Naive thymus-derived CD4-positive, alpha-beta T cell (primary cell): ENCODE results near the gene HYAL1. TPM values are rescaled to one million over a fixed set of nuclear protein-coding genes. Genes with fewer than 3 reads are reported as not detected.

Source experiments
- ATAC-seq: fragments of 150-1000 bp; cut with Tn5 transposase; 2 replicates; pipeline ENCODE4 v1.10.0; 2021; ENCODE audit warnings: mild to moderate bottlenecking, moderate library complexity
- CTCF ChIA-PET: fragments of 350-600 bp; sonication (Branson Sonifier 250); formaldehyde crosslinking; loops from one replicate; lab custom pipeline; 2021; ENCODE audit warnings: antibody characterized with exemption; lab: Charles Lee
- POLR2A ChIA-PET: fragments of 350-600 bp; sonication (Branson Sonifier 250); formaldehyde crosslinking; loops from one replicate; lab custom pipeline; 2021; ENCODE audit warnings: antibody characterized with exemption, inconsistent platforms; lab: Charles Lee
- DNase-seq, 9 donors: peaks; one replicate each; pipeline versions ENCODE4 v3.0.0 to v3.0.0-alpha.2; 2020 to 2022; ENCODE audit warnings: mixed read lengths in 1 of 9
- H3K27ac ChIP-seq: one replicate; pipeline ENCODE4 v1.7.0; 2013; ENCODE audit warnings: mild to moderate bottlenecking, low read depth, low read length, moderate library complexity
- H3K27me3 ChIP-seq, 2 donors: one replicate each; pipeline ENCODE4 v1.7.0; 2013; ENCODE audit warnings: low read length in 2 of 2, mild to moderate bottlenecking in 2 of 2, moderate library complexity in 2 of 2; ENCODE audit not compliant: control insufficient read depth in 2 of 2, insufficient read depth in 2 of 2
- H3K36me3 ChIP-seq, 3 experiments: 1 replicate in 2 of 3; 2 replicates in 1 of 3; pipeline ENCODE4 v1.7.0; 2013; ENCODE audit warnings: low read length in 3 of 3, mild to moderate bottlenecking in 3 of 3, moderate library complexity in 1 of 3; ENCODE audit not compliant: insufficient read depth in 3 of 3, control insufficient read depth in 2 of 3
- H3K4me1 ChIP-seq, 2 donors: one replicate each; pipeline ENCODE4 v1.7.0; 2013; ENCODE audit warnings: low read length in 2 of 2, mild to moderate bottlenecking in 2 of 2, moderate library complexity in 1 of 2; ENCODE audit not compliant: control insufficient read depth in 2 of 2, insufficient read depth in 2 of 2
- H3K4me3 ChIP-seq: 2 replicates; pipeline ENCODE4 v1.7.0; 2013; ENCODE audit warnings: mild to moderate bottlenecking, low read length
- H3K9me3 ChIP-seq, 3 experiments: 1 replicate in 2 of 3; 2 replicates in 1 of 3; pipeline ENCODE4 v1.7.0; 2013; ENCODE audit warnings: low read length in 3 of 3; ENCODE audit not compliant: control insufficient read depth in 2 of 3
- H3K27ac Mint-ChIP-seq, 9 donors: one replicate each; pipeline ENCODE4 v1.8.0; 2020 to 2022; ENCODE audit warnings: mixed read lengths in 9 of 9, mild to moderate bottlenecking in 8 of 9, moderate library complexity in 5 of 9, inconsistent platforms in 2 of 9
- H3K27me3 Mint-ChIP-seq, 5 donors: one replicate each; pipeline ENCODE4 v1.8.0; 2021 to 2022; ENCODE audit warnings: mixed read lengths in 5 of 5, mild to moderate bottlenecking in 1 of 5
- H3K36me3 Mint-ChIP-seq, 5 donors: one replicate each; pipeline ENCODE4 v1.8.0; 2020 to 2022; ENCODE audit warnings: mixed read lengths in 5 of 5, mild to moderate bottlenecking in 3 of 5, inconsistent platforms in 1 of 5
- H3K4me1 Mint-ChIP-seq, 7 donors: one replicate each; pipeline ENCODE4 v1.8.0; 2020 to 2022; ENCODE audit warnings: mixed read lengths in 7 of 7, mild to moderate bottlenecking in 3 of 7, inconsistent platforms in 1 of 7
- H3K4me3 Mint-ChIP-seq, 10 donors: one replicate each; pipeline ENCODE4 v1.8.0; 2020 to 2022; ENCODE audit warnings: mild to moderate bottlenecking in 10 of 10, mixed read lengths in 10 of 10, moderate library complexity in 6 of 10, inconsistent platforms in 2 of 10
- H3K9me3 Mint-ChIP-seq, 11 donors: one replicate each; pipeline ENCODE4 v1.8.0; 2020 to 2022; ENCODE audit warnings: mixed read lengths in 11 of 11, mild to moderate bottlenecking in 4 of 11, inconsistent platforms in 1 of 11, moderate library complexity in 1 of 11
- intact Hi-C, 2 donors: fragments of 100-400 bp; cut with micrococcal nuclease; formaldehyde crosslinking; loops; one replicate each; pipeline ENCODE4 v1.15.1; 2023
- polyA plus RNA-seq, 2 donors: library from polyadenylated mRNA; unstranded; fragments of 300-500 nt; fragmentation: Illumina TruSeq; gene quantifications; one replicate each; pipeline ENCODE4 v1.2.3, GENCODE V29; 2021
- total RNA-seq, 6 experiments: library from RNA in 5 of 6; stranded (reverse) in 5 of 6; gene quantifications; 1 replicate in 5 of 6; 2 replicates in 1 of 6; pipeline ENCODE4 v1.2.3 and lab custom pipeline; 2021 to 2026

The HYAL1 gene, protein sequence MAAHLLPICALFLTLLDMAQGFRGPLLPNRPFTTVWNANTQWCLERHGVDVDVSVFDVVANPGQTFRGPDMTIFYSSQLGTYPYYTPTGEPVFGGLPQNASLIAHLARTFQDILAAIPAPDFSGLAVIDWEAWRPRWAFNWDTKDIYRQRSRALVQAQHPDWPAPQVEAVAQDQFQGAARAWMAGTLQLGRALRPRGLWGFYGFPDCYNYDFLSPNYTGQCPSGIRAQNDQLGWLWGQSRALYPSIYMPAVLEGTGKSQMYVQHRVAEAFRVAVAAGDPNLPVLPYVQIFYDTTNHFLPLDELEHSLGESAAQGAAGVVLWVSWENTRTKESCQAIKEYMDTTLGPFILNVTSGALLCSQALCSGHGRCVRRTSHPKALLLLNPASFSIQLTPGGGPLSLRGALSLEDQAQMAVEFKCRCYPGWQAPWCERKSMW
- total RNA-seq (under 1 TPM in 4 of 5 experiments, not detected in 1; 0.22 to 0.51 (median 0.28) TPM), polyA plus RNA-seq (under 1 TPM; 0.12 to 0.41 TPM), total RNA-seq (lab: John Stamatoyannopoulos, UW) (not detected)

- Mint-ChIP-seq H3K9me3 (peaks cover 0 to 3% (median 0%) of the 10 kb centered on the region in 11 donors), H3K4me3 (no peak within 1 kb of the TSS), H3K27me3 (no peaks in the 10 kb centered on the region), H3K27ac (peak within 1 kb of the TSS in 2 of 9 donors; percentile 51 to 83), H3K36me3 (peaks cover 0 to 2% (median 0%) of the 10 kb centered on the region in 5 donors), H3K4me1 (peaks cover 10 to 22% (median 17%) of the 10 kb centered on the region in 7 donors)
- DNase-seq (no peak), ATAC-seq (no peak)
- no peaks in the 10 kb centered on the region for H3K36me3 ChIP-seq
- intact Hi-C loops, result no loop called here
- H3K4me1 ChIP-seq, result peaks cover 13 to 16% of the 10 kb centered on the region in 2 donors
- POLR2A ChIA-PET, result interaction anchor here (1.0 to 1.2 kb wide), 2 partner anchors 10 to 34 kb away, joined by 3 read pairs; no protein-coding TSS in a partner anchor
- H3K27ac ChIP-seq, result no peak within 1 kb of the TSS
- CTCF ChIA-PET, result no interaction called here
- H3K4me3 ChIP-seq, result no peak within 1 kb of the TSS
- H3K9me3 ChIP-seq, result no peaks in the 10 kb centered on the region
- H3K27me3 ChIP-seq, result no peaks in the 10 kb centered on the region
Measured at GRCh38 chr3:50303013-50303815, at the start of gene HYAL1. Gene HYAL1, minus strand, starts transcription at chr3:50303574. Its CDS starts 618 bp downstream, at chr3:50302956.

DNA sequence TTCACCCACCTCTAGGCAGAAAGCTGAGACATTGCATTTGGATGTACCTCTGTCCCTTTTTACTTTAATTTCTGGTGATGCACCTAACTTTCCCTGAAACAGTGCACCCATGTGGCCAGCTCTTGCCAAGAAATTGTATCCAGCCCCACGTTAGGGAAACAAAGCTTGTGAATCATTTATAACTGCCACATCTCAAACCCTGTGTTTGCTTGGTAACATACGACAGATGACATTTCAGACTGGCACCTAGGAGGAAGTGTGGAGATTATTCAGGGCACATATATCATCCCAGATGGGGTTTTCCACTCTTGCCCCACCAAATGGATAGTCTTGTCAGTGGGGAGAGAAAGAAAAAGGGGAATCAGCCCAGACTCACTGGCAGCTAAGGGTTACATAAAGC lies 49.4 kb upstream of the HYAL1 start:
- Histone ChIP-seq H3K4me1 (peaks cover 42 to 47% of the 10 kb centered on the region in 2 donors), H3K27me3 (no peaks in the 10 kb centered on the region), H3K9me3 (no peaks in the 10 kb centered on the region), H3K27ac (no peak overlapping the region), H3K4me3 (no peak overlapping the region), H3K36me3 (peaks cover 0 to 74% (median 5%) of the 10 kb centered on the region in 3 experiments)
- ChIA-PET POLR2A (interaction anchor here (1.4 to 28.0 kb wide), 2 partner anchors 13 to 18 kb away, joined by 8 to 656 read pairs; partner anchors contain the start of genes CYB561D2, HYAL2, NPRL2 and RASSF1), CTCF (interaction anchor here (0.8 to 1.0 kb wide), 2 partner anchors 11 to 32 kb away, joined by 3 read pairs; no protein-coding TSS in a partner anchor)
- H3K4me1 Mint-ChIP-seq, result peaks cover 35 to 82% (median 65%) of the 10 kb centered on the region in 7 donors
- H3K27ac Mint-ChIP-seq, result peak overlapping the region in 4 of 9 donors; percentile 38 to 65 (median 58)
- peak overlapping the region in 5 of 10 donors; percentile 5 to 29 (median 17) for H3K4me3 Mint-ChIP-seq
- intact Hi-C loops, result loop anchor here (5.0 to 10.0 kb wide), 5 partner anchors 115 to 1638 kb away; partner anchors contain the start of genes DCAF1 (in 1 of the 2), GNAI2 (in 1 of the 2), IMPDH2 (in 1 of the 2) and IP6K2 (in 1 of the 2)
- ATAC-seq, result no peak
- peaks cover 0 to 25% (median 4%) of the 10 kb centered on the region in 5 donors for H3K36me3 Mint-ChIP-seq
- no peaks in the 10 kb centered on the region for H3K27me3 Mint-ChIP-seq
- no peaks in the 10 kb centered on the region for H3K9me3 Mint-ChIP-seq
- no peak for DNase-seq

GRCh38 chr3:50351323-50351697 lies 47.9 kb upstream of the HYAL1 start:
- Mint-ChIP-seq H3K9me3 (no peaks in the 10 kb centered on the region), H3K27me3 (no peaks in the 10 kb centered on the region), H3K27ac (peak overlapping the region; percentile 96 to 100 (median 99)), H3K4me1 (peaks cover 24 to 79% (median 61%) of the 10 kb centered on the region in 7 donors), H3K36me3 (peaks cover 0 to 30% (median 7%) of the 10 kb centered on the region in 5 donors), H3K4me3 (peak overlapping the region; percentile 86 to 99 (median 96))
- Histone ChIP-seq H3K27ac (peak overlapping the region; percentile 93), H3K4me1 (peaks cover 27 to 38% of the 10 kb centered on the region in 2 donors), H3K27me3 (no peaks in the 10 kb centered on the region), H3K36me3 (peaks cover 0 to 65% (median 3%) of the 10 kb centered on the region in 3 experiments), H3K9me3 (no peaks in the 10 kb centered on the region), H3K4me3 (peak overlapping the region; percentile 90)
- no peak for ATAC-seq
- intact Hi-C loops, result loop anchor here (1.0 to 10.0 kb wide), 12 partner anchors 8 to 1637 kb away; partner anchors contain the start of genes TMEM115 (in 2 of the 2), DCAF1 (in 1 of the 2), GNAI2 (in 1 of the 2) and HEMK1 (in 1 of the 2)
- ChIA-PET POLR2A (interaction anchor here (1.0 to 34.0 kb wide), 7 partner anchors 5 to 1804 kb away, joined by 3 to 656 read pairs (median 18); partner anchors contain the start of genes C3orf18, CYB561D2, HEMK1 and HYAL2), CTCF (interaction anchor here (4.5 kb wide), 1 partner anchor 192 kb away, joined by 21 read pairs; no protein-coding TSS in a partner anchor)
- DNase-seq, result no peak

DNA sequence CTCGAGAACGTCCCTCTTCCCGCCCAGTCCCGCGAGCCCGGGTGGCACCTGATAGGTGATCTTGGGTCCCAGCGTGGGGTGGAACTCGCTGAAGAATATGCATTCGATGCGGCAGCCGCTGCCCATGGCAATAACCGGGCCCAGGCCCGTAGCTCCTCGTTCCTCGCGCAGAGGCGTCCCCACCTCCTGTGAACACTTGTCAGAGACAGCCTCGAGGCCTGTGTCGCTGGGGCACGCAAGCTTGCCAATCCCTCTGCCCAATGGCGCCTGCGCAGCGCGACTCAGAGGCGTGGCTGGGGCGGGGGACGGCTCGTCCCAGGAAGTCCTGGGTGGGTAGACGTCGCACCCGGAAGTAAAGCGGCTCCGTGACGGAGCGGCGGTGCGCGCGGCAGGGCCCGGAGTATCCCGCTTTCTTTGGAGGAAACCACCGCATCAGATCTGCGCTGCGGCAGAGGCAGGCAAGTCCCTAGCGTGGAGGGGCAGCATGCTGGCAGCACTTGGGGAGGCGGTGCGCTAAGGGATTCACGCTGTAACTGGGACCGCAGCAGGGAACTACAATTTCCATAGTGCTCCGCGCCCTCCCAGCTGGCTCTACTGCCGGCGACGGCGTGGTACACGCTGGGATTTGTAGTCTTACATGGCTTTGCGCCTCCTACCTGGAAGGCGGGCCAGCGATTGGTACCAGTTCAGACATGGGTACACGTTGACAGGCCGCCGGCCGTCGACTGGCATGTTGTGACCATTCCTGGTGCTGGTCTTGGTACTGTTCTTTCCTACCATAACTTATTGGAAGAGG lies 47.4 kb upstream of the HYAL1 start, which contains the start of the genes CYB561D2 and NPRL2:
Gene CYB561D2, plus strand, starts transcription at position 336 of the 796 bp plus-strand sequence. CDS start 572 bp downstream, outside the sequence.
Gene NPRL2, minus strand, starts transcription at position 249 of the 796 bp plus-strand sequence. Its CDS starts 123 bp downstream, at position 126.
- no peaks in the 10 kb centered on the region for H3K27me3 Mint-ChIP-seq
- peak within 1 kb of the TSS; percentile 86 to 99 (median 96) for H3K4me3 Mint-ChIP-seq
- peak within 1 kb of the TSS; percentile 96 to 100 (median 99) for H3K27ac Mint-ChIP-seq
- Histone ChIP-seq H3K36me3 (peaks cover 0 to 59% (median 0%) of the 10 kb centered on the region in 3 experiments), H3K4me1 (peaks cover 26 to 32% of the 10 kb centered on the region in 2 donors), H3K9me3 (no peaks in the 10 kb centered on the region), H3K27ac (peak within 1 kb of the TSS; percentile 93), H3K4me3 (peak within 1 kb of the TSS; percentile 90), H3K27me3 (no peaks in the 10 kb centered on the region)
- DNase-seq (peak; percentile 97 to 100 (median 99)), ATAC-seq (peak; percentile 95)
- H3K9me3 Mint-ChIP-seq, result no peaks in the 10 kb centered on the region
- intact Hi-C loops, result loop anchor here (1.0 to 10.0 kb wide), 17 partner anchors 9 to 1636 kb away; partner anchors contain the start of genes HYAL3 (in 2 of the 2), NAA80 (in 2 of the 2), TMEM115 (in 2 of the 2) and DCAF1 (in 1 of the 2)
- POLR2A ChIA-PET, result interaction anchor here (0.7 to 34.0 kb wide), 11 partner anchors 6 to 1927 kb away, joined by 3 to 656 read pairs (median 6); partner anchors contain the start of genes C3orf18, CYB561D2, GNAI2 and HEMK1
- CTCF ChIA-PET, result interaction anchor here (0.7 to 4.5 kb wide), 6 partner anchors 10 to 199 kb away, joined by 3 to 21 read pairs (median 4); partner anchors contain the start of genes HYAL3, NAA80, RASSF1 and TUSC2
- H3K36me3 Mint-ChIP-seq, result peaks cover 0 to 30% (median 7%) of the 10 kb centered on the region in 5 donors
- peaks cover 24 to 78% (median 59%) of the 10 kb centered on the region in 7 donors for H3K4me1 Mint-ChIP-seq

GRCh38 chr3:50350213-50350526 lies 46.8 kb upstream of the HYAL1 start:
- H3K4me3 Mint-ChIP-seq, result peak overlapping the region; percentile 86 to 99 (median 96)
- Histone ChIP-seq H3K27me3 (no peaks in the 10 kb centered on the region), H3K27ac (peak overlapping the region; percentile 93), H3K36me3 (peaks cover 0 to 54% (median 0%) of the 10 kb centered on the region in 3 experiments), H3K9me3 (no peaks in the 10 kb centered on the region), H3K4me1 (peaks cover 32 to 36% of the 10 kb centered on the region in 2 donors), H3K4me3 (peak overlapping the region; percentile 90)
- H3K27ac Mint-ChIP-seq, result peak overlapping the region; percentile 96 to 100 (median 99)
- peaks cover 19 to 77% (median 61%) of the 10 kb centered on the region in 7 donors for H3K4me1 Mint-ChIP-seq
- H3K9me3 Mint-ChIP-seq, result no peaks in the 10 kb centered on the region
- POLR2A ChIA-PET, result interaction anchor here (0.7 to 34.0 kb wide), 10 partner anchors 6 to 1927 kb away, joined by 3 to 656 read pairs (median 12); partner anchors contain the start of genes C3orf18, CYB561D2, GNAI2 and HEMK1
- H3K27me3 Mint-ChIP-seq, result no peaks in the 10 kb centered on the region
- intact Hi-C loops, result loop anchor here (1.0 to 10.0 kb wide), 15 partner anchors 13 to 1635 kb away; partner anchors contain the start of genes HYAL3 (in 2 of the 2), NAA80 (in 2 of the 2), DCAF1 (in 1 of the 2) and GNAI2 (in 1 of the 2)
- ATAC-seq, result no peak
- CTCF ChIA-PET, result interaction anchor here (0.6 to 4.5 kb wide), 7 partner anchors 9 to 325 kb away, joined by 3 to 21 read pairs (median 3); partner anchors contain the start of genes DOCK3, HYAL3, NAA80 and RASSF1
- no peak for DNase-seq
- peaks cover 0 to 30% (median 7%) of the 10 kb centered on the region in 5 donors for H3K36me3 Mint-ChIP-seq
